Activated CD4-positive, alpha-beta T cell treated with anti-CD3 and anti-CD28 coated beads, Interleukin-2, amount 50 U/mL, for 16 hours (primary cell): ENCODE data around the gene APOBEC3C.
A peak's percentile ranks its signal among the peaks of the same experiment; 100 is the strongest.
"Not testable (repeated sequence)": the region's sequence is repeated elsewhere in the genome, so short reads cannot be mapped to it uniquely, and the experiment has no call there.

ENCODE experiments used
- DNase-seq: peaks from one replicate; pipeline ENCODE4 v3.0.0-alpha.2; 2020

The APOBEC3C gene

DNA sequence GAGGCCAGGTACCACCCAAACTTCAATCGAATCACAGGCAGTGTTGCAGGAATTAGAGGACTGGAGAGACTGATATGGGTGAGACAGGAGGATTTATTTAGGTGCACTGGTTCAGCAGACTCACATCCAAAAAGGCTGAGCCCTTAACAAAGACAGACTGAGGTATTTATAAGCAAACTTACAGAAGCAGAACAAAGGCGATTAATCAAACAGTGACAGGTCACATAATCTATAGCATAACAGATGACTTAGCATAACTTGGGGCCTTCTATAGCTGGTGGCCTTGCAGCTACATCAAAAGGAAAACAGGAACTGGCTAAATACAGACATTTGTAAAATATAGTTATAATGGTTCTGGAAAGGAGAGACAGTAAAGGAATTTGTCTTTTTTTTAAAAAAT lies 29.8 kb upstream of the APOBEC3C start:
- DNase-seq = no peak

DNA sequence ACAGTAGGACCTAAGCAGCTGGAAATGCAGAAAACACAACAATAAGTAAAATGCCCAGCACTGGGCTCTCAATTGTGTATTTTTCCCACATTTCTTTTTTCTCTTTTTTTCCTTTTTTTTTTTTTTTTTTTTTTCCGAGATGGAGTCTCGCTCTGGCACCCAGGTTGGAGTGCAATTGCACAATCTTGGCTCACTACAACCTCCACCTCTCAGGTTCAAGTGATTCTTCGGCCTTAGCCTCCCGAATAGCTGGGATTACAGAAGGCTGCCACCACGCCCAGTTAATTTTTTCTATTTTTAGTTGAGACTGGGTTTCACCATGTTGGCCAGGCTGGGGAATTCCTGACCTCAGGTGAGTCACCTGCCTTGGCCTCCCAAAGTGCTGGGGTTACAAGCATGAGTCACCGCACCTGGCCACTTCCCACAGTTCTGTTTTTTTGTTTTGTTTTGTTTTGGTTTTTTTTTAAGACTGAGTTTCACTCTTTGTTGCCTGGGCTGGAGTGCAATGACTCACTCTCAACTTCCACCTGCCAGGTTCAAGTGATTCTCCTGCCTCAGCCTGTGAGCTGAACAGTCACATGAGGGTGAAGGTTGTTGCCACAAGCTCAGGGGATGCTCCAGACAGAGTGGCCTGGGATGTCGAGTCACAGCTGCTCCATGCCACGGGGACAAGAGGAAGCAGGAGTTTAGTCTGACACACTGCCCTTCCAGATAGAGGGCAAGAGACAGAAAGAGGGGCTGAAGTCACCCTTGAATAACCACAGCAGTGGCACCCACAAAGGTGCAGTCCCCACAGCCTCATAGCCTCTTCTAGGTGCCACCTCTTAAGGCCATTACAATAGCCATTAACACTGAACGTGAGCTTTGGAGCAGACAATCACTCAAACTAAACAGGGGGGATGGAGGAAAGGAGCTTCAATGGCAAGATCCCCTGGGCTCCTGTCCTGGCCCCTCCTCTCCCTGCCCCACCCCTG lies 29.0 kb upstream of the APOBEC3C start:
- peak; percentile 81 for DNase-seq

DNA sequence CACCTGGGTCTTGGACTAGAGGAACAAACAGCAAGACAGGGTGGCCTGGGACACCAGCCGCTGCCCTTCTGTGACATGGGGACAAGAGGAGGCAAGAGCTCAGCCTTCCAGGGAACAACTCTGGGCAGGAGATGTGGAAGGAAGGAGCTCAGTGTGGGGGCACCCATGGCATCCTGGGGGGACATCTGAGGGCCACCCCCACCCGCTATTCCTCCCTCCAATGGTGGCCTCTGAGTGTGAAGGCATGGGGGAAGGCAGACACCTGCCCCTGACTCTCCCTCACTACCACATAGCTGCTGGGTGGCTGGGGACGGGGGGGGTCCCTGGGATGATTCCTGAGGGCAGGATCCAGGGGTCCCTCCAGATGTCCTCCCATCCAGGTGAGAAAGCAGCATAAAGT lies 27.4 kb upstream of the APOBEC3C start:
- DNase-seq = no peak

DNA sequence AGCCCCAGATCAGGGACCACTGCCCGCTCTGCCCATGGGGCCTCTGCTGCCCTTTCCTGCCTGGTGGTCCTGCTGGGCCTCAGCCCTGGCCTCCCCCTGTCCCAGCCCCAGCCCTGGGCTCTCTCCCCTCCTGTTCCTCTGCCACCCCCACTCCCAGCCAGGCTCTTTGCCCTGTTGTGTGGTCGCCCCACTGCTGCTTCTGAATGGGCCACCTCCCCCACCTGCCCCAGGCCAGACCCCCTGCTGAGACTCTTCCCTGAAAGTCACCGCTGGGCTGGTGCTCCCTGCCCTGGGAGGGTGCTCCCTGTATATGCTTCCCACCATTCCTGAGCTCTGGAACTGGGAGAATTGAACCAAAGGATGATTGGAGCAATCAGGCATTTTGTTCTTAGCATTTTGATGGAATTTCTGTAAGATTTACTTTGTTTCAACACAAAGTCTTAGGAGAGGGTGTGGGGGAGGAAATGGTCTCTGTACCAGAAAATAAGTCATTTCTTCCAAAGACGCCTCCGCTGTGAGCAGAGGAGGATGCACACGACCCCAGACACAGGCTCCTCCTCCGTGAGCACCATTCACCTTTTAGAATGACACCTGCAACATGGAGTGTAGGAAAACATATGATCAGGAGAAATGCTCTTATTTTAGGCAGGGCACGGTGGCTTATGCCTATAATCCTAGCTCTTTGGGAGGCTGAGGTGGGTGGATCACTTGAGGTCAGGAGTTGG lies 26.7 kb upstream of the APOBEC3C start:
- no peak for DNase-seq

DNA sequence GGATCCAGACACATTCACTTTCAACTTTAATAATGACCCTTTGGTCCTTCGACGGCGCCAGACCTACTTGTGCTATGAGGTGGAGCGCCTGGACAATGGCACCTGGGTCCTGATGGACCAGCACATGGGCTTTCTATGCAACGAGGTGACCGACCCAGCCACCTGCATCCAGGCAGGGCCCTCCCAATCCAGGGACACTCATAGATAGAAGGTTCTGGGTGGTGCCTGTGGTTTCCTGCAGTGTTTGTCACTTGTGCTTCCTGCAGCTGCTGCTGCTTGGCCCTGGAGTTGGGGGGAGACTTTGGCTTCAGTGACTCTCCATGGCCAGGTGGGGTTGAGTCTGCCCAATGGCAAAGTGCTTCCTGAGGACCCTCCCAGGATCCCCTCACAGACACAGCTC lies 24.6 kb upstream of the APOBEC3C start:
- no peak for DNase-seq

DNA sequence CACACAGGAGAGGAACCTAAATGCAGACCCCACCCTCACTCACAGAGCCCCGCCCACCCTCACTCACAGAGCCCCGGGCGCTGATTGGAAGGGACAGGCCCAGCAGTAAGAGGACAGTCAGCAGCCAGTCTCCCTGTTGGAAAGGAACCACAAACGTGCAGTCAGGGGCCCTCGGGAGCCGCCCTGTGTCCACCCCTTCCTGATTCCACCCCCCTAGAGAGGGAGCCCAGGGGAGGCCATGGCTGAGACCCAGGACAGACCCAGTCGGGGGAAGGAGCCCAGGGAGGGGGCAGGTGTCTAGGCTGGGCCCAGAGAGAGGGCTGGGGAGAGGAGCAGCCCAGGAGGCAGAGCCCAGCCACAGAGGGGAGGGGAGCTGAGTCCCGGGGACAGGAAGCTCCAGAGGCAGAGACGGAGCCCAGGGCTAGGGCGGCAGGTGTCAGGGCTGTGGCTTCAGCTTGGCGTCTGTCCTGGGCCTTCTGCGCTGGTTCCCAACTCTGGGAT lies 21.1 kb upstream of the APOBEC3C start:
- DNase-seq = not testable (repeated sequence)

DNA sequence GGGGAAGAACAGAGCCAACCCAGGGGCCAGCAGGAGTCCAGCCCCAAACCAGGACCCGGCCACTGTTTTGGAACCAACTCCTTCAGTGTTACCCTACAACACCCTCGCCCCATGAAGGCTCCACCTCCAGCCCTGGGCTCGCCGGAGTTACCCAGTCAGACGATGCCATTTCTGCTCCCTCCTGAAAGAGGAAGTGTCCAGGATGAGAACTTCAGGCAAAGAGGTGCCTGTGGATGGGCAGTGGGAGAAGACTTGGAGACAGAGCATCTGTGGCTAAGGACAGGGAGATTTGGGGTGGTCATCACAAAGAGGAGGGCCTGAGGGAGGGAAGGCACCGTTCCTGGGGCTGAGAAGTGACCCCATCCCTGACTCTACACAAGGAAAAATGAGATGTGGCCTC lies 18.0 kb upstream of the APOBEC3C start:
- DNase-seq = no peak

DNA sequence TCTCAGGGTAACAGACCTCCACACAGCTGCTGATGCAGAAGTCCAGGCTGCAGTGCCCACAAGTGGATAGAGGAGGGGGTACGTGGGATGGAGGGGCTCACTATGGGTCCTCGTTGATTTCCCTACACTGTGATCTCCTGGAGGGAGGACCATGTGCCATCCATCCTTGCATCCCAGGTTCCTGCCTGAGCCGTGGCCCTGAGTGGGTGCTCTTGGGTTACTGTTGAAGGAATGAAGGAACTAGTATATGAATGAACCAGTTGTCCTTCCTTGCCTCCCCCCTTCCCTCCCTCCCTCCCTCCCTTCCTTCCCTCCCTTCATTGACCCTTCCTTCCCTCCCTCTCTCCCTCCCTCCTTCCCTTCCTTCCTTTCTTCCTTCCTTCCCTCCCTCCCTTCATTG lies 16.5 kb upstream of the APOBEC3C start:
- no peak for DNase-seq

DNA sequence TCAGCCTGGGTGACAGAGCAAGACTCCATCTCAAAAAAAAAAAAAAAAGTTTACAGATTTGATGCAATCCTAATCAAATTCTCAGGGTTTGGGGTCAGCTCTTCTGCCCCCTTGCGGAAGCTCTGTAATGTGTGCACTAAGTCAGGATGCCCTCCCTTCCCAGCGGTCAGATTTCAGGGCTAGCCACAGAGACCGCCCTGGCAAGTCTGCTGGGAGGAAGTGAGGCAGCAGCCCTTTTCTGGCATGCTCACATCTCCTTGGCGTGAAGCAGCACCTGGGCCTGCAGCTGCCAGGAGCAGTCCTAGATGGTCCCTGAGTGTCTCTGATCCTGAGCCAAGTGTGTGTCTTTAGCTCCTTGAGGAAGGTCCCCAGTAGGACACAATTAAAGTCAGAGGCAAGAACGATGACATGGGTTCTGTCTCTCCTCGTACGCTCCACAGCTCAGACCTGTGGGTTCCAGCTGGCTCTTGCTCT lies 10.9 kb upstream of the APOBEC3C start:
- DNase-seq = peak; percentile 86

DNA sequence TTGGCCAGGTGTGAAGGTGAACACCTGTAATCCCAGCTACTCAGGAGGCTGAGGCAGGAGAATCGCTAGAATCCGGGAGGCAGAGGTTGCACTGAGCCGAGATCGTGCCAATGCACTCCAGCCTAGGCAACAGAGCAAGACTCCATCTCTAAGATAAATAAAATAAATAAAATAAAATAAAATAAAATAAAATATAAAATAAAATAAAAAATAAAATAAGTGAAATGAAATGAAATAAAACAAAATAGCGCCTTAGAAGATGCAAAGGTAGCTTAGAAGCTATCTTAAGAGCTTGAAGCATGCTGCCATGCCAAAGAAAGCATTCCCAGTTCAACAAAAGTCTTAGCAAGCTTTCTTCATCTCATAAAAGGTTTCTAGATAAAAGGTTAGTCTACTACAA lies 6.9 kb upstream of the APOBEC3C start:
- no peak for DNase-seq

DNA sequence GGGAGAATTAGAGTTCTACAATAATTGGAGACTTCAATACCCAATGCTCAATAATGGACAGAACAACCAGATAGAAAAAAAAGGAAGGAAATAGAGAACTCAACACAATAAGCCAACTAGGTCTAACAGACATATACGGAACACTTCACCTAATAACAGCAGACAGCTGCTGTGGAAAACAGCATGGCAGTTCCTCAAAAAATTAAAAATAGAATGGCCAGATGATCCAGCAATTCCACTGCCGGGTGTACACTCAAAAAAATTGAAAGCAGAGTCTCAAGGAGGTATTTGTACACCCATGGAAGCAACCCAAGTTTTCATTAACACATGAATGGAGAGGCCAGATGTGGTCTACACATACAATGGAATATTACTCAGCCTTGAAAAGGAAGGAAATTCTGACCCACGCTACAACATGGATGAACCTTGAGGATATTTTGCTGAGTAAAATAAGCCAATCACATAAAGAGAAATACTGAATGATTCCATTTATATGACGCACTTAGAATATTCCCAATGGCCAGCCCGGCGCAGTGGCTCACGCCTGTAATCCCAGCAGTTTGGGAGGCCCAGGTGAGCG lies 5.7 kb upstream of the APOBEC3C start:
- DNase-seq = not testable (repeated sequence)

DNA sequence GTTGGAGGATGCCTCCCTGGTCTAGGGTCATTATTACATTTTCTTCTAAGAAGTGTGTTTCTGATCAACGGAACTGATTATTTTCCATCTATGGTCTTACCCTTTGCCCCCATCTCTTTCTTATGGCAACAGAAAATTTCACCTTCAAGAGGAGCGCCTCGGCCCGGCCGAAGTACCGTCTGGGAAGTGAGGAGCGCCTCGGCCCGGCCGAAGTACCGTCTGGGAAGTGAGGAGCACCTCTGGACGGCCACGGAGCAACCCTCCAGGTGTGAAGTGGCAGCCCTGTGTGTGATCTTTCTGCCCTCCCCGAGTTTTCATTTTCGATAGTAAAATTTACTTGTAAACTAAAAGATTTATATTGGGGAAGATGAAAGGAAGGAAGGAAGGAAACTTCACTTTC lies 3.1 kb upstream of the APOBEC3C start:
- no peak for DNase-seq

DNA sequence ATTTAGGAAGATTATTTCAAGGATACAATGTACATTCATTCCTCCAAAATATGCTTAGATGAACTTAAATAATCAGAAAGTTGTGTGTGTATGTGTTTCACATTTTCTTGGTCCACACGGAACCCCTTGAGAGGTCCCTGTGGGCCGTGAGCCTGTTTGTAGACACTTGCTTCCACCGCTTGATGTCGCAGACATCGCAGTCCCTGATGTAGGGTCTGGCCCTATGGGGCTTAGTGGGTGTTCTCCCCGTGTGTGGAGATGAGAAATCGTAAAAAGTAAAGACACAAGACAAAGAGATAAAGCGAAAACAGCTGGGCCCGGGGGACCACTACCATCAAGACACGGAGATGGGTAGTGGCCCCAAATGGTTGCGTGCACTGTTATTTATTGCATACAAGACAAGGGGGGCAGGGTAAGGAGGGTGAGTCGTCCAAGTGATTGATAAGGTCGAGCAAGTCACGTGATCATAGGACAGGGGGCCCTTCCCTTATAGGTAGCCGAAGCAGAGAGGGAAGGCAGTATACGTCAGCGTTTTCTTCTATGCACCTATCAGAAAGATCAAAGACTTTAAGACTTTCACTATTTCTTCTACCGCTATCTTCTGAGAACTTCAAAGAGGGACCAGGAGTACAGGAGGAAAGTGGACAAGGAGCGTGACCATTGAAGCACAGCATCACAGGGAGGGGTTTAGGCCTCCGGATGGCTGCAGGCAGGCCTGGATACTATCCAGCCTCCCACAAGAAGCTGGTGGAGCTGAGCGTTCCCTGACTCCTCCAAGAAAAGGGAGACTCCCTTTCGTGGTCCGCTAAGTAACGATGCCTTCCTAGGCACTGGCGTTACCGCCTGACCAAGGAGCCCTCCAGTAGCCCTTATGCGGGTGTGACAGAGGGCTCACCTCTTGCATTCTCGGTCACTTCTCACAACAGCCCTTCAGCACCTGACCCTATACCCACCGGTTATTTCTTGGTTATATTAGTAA lies 1.2 kb upstream of the APOBEC3C start:
- DNase-seq = no peak

DNA sequence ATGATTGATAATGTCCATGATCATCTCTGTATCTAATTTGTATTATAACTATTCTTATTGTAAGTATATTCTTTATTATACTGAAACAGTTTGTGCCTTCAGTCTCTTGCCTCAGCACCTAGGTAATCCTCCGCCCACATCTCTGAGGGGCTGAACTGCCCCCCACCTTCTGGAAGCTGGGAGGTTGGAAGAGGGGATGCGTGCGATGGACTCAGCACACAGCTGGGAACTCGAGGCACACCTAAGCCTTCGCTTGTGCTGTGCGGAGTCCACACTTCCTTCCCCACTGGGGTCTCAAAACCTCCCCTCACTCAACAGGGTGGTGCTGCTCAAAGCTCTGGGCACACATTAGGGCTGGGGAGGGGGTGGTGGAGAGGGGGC lies 506 bp upstream of the APOBEC3C start:
- not testable (repeated sequence) for DNase-seq

DNA sequence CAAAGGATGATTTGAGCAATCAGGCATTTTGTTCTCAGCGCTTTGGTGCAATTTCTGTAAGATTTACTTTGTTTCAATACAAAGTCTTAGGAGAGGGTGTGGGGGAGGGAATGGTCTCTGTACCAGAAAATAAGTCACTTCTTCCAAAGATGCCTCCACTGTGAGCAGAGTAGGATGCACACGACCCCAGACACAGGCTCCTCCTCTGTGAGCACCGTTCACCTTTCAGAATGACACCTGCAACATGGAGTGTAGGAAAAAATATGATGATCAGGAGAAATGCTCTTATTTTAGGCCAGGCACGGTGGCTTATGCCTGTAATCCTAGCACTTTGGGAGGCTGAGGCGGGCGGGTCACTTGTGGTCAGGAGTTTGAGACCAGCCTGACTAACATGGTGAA lies 665 bp downstream of the APOBEC3C start:
- not testable (repeated sequence) for DNase-seq

DNA sequence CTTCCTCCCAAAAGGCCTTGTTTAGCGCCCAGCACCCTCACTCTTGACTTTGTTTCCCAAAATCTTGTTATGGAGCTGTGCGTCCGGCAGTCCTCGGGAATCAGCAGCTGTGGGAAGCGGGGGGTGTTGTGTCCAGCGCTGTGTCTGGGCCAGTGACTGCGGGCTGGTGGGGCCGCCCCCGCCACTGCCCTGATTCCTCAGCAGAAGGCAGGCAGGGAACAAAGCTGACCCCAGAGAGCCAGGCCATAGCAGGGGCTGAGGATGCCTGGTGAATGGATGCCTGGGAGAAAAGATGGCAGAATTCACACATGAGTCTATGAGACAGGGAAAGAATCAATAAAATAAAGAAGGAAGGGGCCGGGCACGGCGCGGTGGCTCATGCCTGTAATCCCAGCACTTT lies 2.5 kb downstream of the APOBEC3C start:
- no peak for DNase-seq

DNA sequence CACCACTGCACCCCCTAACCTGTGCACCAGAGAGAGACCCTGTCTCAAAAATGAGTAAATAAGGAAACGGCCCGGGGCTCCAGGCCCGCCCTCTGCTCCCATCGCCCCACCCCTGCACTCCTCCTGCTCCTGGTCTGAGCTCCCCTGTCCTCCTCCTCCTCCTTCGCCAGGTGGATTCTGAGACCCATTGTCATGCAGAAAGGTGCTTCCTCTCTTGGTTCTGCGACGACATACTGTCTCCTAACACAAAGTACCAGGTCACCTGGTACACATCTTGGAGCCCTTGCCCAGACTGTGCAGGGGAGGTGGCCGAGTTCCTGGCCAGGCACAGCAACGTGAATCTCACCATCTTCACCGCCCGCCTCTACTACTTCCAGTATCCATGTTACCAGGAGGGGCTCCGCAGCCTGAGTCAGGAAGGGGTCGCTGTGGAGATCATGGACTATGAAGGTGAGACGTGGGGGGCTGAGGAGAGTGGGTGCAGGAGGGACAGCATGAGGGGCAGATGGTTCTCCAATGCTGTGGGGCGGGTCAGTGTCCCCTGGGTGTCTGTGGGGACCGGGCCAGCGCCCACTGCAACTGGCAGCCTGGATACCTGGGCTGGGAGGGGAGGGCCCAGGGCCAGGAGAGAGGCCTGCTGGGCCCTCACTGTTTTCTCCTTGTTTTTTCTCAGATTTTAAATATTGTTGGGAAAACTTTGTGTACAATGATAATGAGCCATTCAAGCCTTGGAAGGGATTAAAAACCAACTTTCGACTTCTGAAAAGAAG lies 3.7 kb downstream of the APOBEC3C start:
- no peak for DNase-seq

DNA sequence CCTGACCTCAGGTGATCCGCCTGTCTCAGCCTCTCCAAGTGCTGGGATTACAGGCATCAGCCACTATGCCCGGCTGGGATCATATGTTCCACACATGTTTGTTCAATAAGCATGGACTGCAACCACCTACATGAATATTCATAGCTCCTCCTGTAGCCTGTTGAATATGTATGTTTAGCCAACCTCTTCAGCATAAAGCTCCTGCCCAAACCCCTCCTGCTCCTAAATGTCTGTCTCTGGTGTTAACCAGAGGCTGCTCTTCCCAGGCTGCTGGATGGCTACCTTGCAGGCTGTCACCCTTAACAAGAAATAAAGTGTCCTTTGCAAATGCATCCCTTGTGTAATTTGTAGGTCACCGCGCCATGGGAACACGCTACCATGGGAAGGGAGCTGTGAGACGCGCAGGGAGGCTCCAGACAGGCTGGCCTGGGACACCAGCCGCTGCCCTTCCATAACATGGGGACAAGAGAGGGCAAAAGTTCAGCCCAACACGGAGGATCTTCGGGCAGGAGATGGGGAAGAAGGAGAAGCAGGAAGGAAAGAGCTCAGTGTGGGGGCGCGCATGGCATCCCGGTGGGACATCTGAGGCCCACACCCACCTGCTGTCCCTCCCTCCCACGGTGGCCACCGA lies 6.1 kb downstream of the APOBEC3C start:
- DNase-seq = not testable (repeated sequence)

DNA sequence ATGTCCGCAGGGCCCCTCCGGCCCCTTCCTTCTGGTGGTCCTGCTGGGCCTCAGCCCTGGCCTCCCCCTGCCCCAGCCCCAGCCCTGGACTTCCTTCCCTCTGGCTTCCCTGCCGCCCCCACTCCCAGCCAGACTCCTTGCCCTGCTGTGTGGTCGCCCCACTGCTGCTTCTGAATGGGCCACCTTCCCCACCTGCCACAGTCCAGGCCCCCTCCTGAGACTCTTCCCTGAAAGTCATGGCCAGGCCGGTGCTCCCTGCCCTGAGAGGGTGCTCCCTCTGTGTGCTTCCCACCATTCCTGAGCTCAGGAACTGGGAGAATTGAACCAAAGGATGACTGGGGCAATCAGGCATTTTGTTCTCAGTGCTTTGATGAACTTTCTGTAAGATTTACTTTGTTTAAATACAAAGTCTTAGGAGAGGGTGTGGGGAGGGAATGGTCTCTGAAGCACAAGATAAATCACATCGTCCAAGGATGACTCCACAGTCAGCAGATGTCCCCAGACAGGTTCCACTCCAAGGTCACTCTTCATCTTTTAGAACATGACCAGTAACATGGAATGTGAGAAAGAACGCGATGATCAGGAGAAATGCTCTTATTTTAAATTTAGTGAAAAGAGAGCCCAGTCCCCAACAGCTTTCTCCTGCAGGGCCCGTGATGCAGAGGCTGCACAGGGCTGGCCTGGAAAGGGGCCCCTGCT lies 7.6 kb downstream of the APOBEC3C start:
- no peak for DNase-seq
